ENCODE data around the gene GRID1.
"Not testable (repeated sequence)": the region's sequence is repeated elsewhere in the genome, so short reads cannot be mapped to it uniquely, and the experiment has no call there.

The GRID1 gene

DNA sequence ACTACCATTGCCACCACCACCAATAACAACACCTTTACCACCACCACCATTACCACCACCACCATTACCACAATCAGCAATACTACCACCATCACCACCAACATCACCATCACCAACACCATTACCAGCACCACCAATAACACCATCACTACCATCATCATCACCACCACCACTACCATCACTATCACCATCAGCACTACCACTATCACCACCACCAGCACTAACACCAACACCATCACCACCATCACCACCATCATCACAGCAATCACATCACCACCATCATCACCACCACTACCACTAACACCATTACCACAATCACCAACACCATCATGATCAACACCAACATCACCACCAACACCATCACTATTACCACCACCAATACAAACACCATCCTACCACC is 249.5 kb downstream of the GRID1 start:
- no peak for DNase-seq

DNA sequence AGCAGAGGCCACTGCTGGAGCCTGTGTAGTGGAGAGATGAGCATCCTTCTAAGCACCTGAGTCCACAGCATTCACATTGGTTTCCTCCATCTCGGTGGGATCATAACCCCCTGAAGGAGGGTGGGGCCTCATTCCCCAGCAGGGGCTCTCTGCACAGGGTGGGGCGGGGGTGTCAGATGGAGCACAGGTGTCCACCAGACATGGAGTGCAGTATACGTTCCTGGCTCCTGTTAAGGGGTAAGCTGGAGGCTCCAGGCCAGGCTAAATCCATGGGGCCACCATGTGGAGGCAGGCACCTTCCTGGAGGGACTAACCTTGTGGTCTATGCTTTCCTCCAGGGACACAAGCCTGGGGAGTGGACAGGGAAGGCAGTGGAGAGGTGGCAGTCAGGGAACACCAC is 252.6 kb downstream of the GRID1 start:
- no peak for DNase-seq

DNA sequence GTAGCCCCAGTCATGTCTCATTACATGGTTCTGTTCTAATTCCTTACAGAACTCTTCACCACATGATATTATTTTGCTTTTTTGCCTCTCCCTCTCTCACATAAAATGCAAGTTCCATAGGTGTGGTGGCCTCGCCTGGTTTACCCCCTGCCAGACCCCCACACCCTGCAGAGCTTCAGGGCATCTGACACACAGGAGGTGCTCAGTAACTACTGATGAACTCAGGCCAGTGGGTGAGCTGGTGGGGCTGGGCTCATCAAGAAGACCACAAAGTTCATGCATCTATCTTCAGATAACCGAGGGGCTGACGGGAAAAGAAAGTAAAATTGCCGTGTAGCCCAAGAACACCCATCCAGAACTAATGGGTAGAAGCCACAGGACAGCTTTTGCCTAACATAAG is 253.1 kb downstream of the GRID1 start:
- no peak for DNase-seq

DNA sequence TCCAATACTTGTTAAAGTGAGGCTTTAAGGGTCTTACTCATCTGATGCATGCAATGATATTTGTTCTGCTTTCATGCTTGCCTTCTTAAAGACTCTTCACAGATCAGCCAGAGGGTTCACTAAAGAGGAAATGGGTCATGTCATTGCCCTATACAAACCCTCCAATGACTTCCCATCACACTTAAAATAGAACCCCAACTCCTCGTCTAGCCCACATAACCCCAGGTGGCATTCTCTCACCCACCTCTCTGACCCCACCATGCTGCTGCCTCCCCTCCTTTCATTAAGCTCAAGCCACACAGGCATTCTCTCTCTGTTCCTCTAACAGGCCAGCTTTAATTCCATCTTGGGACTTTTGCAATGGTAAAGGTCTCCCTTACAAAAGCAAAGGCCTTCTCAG is 253.6 kb downstream of the GRID1 start:
- DNase-seq: no peak

DNA sequence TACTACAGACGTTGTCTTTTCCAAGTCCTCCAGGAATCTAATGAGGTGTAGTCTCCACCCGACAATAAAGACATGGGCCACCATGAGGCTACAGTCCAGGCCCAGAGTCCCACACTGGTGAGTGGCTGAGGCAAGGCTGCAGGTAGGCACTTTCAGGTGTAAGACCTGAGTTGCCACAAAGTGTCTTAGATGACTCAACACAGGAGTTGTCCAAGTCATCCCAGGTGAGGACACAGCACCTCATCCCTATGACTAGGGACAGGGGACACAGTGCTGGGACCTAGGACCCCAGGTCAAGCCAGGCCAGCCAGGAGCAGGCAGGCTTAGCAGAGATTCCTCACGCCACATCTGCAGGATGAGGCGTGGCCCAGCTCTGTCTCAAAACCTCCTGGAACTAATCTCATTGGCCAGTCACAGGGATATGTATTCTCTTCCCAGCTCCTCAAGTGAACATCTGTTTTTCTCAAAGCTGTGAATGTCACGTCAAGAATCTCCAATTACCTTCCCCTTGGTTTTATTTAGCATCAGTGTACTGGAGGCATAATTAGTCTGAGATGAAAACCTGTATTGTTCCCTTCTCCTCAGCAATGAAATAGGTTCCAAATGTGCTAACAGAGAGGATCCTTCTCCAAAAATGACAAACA is 254.6 kb downstream of the GRID1 start:
- DNase-seq: no peak

DNA sequence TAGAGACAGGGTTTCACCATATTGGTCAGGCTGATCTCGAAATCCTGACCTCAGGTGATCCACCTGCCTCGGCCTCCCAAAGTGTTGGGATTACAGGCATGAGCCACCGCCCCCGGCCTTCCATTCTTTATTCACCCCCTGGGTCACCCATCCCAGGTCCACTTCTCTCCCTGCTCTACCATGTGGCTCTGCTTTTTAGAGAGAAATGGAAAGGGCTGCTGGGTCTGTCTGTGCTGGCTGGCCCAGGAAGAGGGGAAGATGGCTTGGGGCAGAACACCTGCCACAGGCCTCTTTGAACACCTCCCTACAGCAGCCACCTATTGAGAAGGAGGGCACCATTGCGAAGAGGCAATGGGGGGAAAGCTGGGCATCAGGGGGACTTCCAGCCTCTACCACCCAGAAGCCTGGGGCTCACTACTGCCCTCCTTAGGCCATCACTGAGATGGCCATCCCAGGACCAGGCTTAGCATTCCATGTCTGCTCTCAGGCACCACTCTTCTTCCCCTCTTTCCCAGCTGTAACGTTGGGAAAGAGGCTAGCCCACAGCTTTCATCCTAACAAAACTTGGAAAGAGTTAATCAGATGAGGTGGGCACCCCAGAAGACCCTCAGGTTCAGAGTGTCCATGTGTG is 256.3 kb downstream of the GRID1 start:
- DNase-seq: no peak

DNA sequence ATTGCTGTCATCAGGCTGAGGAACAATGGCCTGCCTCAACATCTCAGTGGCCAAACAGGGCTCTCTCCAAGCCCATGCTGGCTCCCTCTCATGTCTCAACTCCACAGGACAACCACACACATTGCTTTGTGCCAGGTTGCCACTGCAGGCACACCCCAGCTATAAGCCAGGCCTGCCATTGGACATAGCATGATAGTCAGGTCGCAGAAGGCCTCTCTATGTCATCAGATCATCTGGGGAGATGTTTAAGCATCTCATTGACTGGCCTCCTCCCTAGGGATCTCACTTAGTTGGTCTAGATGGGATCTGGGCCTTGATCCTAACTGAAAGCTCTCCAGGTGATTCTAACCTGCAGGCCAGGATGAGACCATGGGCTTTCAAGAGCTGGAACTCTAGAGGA is 257.2 kb downstream of the GRID1 start:
- no peak for DNase-seq

DNA sequence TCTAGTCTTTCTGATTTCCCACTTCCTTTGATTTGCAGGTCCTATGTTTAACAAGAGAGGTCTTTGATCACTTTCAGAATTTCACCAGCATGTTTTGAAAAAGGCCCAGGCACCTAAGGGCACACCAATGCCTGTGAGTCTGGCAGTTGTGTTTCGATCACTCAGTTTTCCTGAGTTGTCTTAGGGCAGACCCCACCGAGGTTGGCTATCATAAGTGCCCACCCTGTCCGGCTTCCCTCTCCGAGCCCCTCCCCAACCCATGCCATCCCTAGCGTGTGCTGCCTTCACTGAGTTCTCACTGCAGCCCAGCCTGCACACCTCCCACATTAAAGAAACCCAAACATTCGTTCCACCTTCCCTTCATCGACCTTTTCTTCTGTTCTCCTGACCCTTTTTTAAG is 257.9 kb downstream of the GRID1 start:
- DNase-seq: no peak

DNA sequence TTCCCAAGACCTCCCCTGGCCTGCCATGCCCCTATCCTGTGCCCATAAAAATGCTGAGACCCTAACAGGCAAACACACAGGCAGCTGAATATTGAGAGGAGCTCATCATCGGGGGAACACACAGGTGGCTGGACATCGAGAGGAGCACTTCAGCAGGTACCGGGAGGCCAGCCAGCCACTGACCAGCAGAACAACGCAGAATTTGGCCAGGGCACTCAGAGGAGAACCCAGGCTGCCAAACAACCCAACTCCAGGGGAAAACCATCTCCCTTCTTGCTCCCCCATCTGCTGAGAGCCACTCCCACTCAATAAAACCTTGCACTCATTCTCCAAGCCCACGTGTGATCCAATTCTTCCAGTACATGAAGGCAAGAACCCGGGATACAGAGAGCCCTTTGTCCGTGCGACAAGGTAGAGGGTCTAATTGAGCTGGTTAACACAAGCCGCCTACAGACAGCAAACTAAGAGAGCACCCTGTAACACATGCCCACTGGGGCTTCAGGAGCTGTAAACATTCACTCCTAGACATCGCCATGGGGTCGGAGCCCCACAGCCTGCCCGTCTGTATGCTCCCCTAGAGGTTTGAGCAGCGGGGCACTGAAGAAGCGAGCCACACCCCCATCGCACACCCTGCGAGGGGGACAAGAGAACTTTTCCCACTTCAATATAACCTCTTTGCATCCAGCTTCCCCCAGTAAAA is 258.8 kb downstream of the GRID1 start:
- DNase-seq: not testable (repeated sequence)

DNA sequence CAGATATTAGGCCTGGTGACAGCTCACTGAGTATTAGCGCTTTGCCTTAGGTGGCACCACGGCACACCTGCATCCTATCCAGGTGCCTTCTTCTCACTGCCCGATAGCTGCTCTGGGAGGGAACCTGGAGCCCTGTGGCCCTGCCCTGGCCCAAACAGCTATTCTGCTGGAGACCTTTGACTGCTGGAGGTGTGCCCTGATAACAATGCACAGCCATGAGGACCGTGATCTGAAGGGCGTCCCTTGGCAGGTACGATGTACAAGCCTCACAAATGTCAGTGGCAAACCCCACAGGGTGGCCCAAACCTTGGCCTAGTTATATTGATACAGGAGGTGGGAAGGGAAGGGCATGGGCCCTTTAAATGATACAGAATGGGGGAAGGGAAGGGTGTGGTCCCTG is 259.5 kb downstream of the GRID1 start:
- DNase-seq: no peak

DNA sequence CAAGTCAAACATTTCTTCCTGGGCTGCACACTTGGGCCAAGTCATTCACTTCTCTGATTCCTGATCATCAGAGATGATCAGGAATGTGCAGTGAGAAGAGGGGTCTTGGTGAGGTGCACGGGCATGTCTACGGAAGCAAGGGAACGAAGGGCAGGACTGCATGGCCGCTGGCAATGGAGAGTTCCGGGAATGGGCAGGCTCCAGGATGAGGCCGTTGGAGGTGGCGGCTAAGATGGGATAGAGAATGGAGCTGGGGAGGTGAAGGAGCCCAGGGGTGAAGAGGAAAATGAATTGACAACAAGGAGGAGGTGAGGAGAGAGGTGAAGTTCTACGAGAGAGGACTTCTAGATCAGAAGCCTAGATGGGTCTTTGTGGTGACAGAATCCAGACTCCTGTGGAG is 260.0 kb downstream of the GRID1 start:
- DNase-seq: no peak

DNA sequence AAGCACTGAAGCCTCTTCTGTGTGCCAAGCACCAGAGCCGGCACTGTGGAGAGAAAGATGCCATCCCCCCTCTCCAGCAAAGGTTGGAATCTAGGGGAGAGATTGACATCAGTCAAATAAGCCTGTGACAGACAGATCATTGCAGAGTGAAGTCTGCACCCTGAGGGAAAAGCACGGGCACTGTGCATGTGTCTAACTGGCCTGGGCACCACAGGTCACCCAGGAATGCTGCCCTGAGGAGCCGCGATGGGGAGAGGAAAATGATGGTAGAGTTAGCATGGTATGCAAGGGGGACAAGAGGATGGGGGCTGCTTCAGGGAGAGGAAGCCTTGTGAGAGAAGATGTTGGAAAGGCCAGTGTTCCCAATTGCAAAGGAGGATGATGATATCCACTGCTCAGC is 261.0 kb downstream of the GRID1 start:
- no peak for DNase-seq

DNA sequence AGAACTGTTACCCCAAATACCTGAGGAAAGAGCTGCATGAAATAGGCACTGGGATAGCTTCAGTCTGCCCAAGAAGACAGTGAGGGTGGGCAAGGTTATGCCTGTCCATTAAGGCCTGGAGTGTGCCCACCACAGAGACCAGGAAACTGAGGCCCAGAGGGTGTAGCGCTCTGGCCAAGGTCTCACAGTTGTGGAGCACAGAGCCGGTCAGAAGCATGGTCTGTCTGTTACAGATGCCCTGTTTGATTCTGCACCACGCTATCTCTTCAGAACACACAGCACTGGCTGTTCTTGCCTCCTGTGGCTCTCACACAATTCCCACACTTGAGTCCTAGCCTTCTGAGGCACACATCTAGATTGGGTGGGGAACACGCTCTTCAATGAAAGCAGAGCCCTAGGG is 261.4 kb downstream of the GRID1 start:
- no peak for DNase-seq

DNA sequence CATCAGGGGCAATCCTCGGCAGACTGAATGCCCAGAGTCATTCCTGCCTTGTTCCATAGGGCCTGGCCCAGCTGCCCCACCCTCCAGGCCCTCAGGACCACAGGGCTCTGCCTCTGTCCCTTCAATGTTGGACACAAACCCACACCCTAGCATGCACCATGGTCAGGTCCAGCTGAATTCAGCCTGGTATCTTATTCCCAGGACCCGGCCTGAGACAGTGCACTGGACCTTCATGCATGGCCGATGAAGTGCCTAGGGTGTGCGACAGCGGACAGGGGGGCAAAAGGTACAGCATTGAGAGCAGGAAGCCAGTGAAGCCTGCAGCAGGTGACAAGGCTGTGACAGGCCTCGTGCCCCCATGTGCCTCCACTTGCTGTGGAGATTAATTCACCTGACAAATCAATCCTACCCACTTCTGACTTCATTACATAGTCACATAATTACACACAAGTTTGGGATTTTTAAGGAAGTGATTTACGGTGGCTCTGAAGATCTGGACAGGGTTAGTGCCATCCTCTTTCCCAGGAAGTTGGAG is 261.9 kb downstream of the GRID1 start:
- DNase-seq: no peak

DNA sequence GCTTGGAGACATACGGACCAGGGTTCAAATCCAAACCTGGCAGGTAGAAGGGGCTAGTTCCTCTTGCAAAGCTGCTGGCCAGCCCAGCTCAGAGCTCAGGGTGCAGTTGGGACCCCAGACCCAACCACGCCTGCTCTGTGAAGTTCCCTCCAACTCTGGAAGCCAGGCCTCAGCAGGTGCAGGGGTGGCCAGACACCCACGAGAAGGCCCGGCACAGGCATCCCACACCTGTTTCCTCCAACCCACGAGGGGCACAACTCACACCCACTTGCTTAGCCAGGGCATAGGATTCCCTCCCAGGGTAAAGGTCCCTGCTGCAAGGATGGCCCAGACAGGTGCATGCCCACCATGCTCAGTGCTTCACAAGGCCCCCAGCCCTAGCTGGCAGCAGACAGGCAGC is 262.4 kb downstream of the GRID1 start:
- no peak for DNase-seq

DNA sequence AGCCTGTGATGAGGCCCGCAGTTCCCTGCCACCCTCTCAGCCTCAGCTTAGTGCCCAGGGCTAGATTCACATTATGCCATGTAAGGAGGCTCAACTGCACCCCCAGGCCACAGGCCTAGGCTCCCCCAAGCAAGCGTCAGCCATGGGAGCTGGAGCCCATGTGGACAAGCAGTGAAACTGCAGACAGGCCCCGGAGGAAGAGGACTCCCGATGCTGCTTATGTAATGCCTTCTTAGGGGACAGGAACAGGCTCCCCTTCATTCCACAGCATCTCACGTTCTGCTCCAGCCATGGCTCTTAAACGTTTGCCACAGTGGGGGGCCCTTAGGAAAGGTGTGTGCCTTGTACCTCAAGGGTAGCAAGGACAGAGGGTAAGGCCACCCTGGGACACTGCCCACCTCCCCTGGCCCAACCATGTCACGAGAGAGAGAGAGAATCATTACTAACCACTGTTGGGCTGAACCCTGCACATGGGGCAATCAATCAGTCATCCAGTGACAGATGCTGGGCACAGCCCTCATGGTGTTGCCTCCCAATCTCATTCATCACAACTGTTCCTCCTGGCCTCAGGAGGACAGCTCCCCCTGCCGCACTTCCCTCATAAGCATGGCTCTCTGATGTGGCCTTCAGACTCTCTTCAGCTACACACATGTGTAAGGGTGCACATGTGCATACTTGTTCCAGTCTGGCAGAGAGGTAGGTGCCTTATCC is 263.0 kb downstream of the GRID1 start:
- DNase-seq: no peak

DNA sequence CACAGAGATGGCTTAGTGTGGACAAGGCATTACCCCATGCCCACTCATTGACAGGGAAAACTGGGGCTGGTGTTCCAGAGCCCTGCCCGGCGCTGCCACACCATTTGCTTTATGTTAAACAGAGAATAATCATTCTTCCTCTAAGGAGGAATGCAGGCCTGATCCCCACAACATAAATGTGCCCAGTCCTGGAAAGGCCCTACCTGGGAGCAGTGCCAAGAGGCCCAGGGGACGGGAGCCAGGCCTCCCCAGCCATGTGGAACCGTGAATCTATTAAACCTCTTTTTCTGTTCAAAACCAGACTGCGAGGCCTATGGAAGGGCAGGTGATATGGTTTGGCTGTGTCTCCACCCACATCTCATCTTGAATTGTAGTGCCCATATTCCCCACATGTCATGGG is 264.1 kb downstream of the GRID1 start:
- no peak for DNase-seq

DNA sequence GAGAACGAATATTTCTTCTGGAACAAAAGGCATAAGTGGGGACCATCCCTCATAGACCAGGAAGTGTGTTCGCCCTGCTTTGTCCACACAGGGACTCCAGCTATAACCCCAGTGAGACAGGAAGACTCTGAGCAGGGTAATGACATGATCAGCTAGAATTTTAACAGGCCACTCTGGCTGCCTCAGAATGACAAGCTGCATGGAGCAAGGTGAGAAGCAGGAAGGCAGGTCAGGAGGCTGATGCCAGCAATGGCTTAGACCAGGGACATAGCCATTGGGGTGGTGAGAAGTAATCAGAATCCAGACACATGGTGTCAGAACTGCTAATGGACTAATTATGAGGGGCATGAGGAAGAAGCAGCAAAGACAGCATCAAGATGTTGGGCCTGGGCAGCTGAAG is 264.6 kb downstream of the GRID1 start:
- no peak for DNase-seq

DNA sequence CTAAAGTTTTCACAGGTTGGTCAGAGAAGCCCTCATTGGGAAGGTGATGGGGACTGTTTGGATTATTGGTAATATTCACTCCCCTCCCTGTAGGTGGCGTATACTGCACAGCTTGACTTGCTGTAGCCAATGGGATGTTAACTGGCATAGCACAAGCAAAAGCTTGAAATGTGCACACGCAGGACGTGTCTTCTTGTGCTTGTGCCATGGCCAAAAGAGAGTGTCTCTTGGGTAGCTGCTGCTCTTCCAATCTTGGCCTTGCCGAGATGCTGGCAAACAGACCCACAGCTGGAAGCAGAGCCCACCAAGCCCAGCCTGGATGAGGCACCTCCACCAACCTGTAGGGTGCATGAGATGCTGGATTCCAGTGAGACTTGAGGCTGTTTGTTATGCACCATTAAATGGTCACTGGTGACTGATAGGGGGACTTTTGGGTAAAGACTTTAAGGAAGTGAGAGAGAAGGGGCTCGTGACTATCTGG is 266.0 kb downstream of the GRID1 start:
- DNase-seq: peak; percentile 36

DNA sequence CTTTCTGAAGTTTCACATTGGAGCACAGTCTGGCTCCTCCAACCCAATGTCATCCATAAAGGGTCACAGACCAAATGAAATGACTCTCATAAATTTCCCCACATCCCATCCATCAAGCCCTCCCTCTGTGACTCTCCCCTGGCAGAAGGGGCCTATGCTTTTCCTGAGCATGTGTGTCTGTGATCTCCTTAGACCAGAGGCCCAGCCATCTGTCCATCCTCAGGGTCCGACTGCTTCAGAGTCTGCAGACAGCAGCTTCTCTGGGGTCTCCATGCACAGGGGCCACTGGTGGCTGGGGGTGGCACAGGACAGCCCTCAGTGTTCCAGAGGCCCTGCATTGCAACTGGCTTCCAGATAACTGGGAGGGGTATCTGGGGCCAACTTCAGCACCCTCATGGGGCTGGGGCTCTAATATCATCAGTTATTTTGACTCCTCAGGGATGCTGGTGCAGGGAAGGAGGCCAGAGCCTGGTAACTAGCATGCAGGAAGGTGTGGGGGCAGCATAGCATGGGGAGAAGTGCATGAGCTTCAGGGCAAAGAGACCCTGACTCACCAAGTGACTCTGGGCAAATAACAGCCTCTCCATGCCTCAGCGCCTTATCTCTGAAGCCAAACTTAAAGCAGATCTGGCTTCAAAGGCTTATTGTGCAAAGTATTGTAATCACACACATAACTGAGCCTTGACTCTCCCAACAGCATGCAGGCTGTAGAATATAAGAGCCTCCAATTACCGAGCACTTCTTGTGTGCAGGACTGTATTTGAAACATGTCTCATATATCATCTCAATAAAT is 266.9 kb downstream of the GRID1 start:
- DNase-seq: no peak

DNA sequence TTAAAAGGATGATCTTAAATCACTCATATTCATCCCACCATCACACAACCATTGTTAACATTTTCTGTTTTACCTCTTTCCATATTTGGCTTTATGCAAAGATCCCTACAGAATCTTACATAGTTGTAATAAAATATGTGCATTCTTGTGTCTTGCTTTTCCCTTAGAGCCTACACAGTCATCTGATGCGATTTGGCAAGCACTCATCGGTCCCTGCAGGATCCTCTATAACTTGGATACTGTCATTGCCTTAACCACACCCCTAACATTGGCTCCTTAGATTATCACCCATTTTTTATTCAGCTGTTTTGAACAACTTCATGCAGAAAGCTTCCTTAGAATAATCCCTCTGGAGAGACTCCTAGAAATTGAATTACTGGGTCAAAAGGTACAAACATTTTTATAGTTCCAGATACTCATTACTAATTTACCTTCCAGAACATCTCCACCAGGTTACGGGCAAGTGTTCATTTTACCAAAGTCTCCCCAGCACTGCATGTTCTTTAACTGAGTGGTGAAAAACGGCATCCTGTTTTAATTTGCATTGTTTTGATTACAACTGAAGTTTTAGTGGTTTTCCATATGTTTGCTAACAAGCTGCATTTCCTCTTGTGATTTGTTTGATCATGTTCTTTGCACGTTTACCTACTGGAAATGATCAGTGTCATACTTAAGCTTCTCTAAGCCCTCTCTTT is 268.3 kb downstream of the GRID1 start:
- DNase-seq: no peak

DNA sequence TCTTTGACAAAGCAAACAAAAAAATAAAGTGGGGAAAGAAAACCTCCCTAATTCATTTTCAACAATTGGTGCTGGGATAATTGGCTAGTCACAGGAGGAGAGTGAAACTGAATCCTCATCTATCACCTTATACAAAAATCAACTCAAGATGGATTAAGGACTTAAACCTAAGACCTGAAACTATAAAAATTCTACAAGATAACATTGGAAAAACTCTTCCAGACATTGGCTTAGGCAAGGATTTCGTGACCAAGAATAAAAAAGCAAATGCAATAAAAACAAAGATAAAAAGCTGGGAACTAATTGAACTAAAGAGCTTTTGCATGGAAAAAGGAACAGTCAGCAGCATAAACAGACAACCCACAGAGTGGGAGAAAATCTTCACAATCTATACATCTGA is 271.5 kb downstream of the GRID1 start:
- DNase-seq: not testable (repeated sequence)
